ENCODE data around the gene MACROD2.

The MACROD2 gene

GRCh38 chr20:14883324-14883723 is 888.0 kb downstream of the MACROD2 start:
- H3K4me3 ChIP-seq (ENCODE audit: low read length), result no peak overlapping the region
- no peak for TF ChIP-seq ZNF274 (IDR thresholded peaks at IDR 0.05; ENCODE audit: low read depth, low read length)

GRCh38 chr20:14885661-14886060 is 890.3 kb downstream of the MACROD2 start:
- TF ChIP-seq ZNF274 (IDR thresholded peaks at IDR 0.05; ENCODE audit: low read depth, low read length), result no peak
- H3K4me3 ChIP-seq (ENCODE audit: low read length), result no peak overlapping the region

GRCh38 chr20:14888134-14888533 is 892.8 kb downstream of the MACROD2 start:
- no peak overlapping the region for H3K4me3 ChIP-seq (ENCODE audit: low read length)

DNA sequence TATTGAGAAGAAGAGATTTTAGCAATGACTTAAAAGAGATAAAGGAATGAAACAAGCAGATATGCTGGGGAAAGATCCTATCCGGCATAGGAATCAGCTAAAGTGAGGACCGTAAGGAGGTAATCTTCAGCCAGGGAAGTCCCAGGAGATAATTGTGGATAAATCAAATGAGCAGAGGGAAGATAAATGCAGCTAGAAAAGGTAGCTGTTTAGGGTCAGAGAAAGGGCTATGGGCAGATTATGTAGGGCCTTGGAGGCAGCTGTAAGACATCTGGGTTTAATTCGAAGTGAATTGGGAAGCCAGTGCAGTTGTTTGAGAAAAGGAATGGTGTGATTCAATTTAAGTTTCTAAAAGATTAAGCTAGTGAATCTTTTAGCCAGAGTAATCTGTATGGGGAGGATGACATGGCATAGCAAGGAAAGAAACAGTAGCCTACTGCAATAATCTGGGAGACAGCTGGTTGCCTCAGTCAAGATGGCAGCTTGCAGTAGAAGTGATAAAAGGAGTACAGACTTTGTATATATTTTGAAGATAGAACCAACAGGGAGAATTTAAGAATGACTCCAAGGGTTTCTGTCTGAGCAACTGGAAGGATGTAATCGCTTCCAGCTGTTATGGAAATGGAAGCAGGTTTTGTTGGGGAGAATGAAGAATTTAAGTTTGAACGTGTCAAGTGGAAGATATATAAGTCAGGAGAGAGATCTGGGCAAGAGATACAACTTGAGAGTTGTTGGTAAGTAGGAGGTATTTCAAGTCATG is 894.4 kb downstream of the MACROD2 start:
- TF ChIP-seq ZNF274 (IDR thresholded peaks at IDR 0.05; ENCODE audit: low read depth, low read length), result no peak
- no peak overlapping the region for H3K4me3 ChIP-seq (ENCODE audit: low read length)

More at GRCh38 chr20:14888134-14888533, 892.8 kb downstream of the MACROD2 start:
- no peak for TF ChIP-seq ZNF274 (IDR thresholded peaks at IDR 0.05; ENCODE audit: low read depth, low read length)

DNA sequence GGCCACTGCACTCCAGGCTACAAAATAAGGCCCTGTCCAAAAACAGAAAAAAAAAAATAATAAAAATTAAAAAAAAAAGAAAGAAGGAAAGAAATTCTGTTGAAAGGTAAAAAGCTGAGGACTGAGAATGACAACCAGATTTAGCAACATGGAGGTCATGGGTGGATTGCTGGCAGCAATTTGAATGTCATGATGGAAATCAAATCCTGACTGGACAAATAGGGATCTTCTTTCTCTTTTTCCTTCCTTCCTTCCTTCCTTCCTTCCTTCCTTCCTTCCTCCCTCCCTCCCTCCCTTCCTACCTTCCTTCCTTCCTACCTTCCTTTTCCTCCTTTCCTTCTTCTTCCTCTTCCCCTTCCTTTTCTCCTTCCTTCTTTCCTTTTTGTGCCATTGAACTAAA is 895.4 kb downstream of the MACROD2 start:
- no peak for TF ChIP-seq ZNF274 (IDR thresholded peaks at IDR 0.05; ENCODE audit: low read depth, low read length)
- no peak overlapping the region for H3K4me3 ChIP-seq (ENCODE audit: low read length)

- TF ChIP-seq ZNF274 (IDR thresholded peaks at IDR 0.05; ENCODE audit: low read depth, low read length), result no peak
- no peak overlapping the region for H3K4me3 ChIP-seq (ENCODE audit: low read length)
Observed at GRCh38 chr20:14892782-14893181, 897.5 kb downstream of the MACROD2 start.

- TF ChIP-seq ZNF274 (IDR thresholded peaks at IDR 0.05; ENCODE audit: low read depth, low read length), result no peak
- H3K4me3 ChIP-seq (ENCODE audit: low read length), result no peak overlapping the region
Observed at GRCh38 chr20:14896569-14896968, 901.3 kb downstream of the MACROD2 start.

DNA sequence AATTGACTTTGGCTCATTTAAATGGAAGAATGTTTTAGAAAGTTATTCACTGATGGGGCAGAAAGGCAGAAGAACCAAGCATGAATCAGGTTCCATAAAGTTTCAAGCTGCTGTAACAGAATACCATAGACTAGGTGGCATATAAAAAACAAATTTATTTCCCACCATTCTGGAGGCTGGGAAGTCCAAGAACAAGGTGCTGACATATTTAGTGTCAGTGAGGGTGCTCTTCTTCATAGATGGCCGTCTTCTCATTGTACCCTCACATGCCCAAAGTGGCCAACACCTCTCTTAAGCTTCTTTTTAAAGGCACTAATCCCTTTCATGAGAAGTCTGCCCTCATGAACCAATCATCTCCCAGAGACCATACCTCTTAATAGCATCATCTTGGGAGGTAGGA is 902.3 kb downstream of the MACROD2 start:
- H3K4me3 ChIP-seq (ENCODE audit: low read length), result no peak overlapping the region
- TF ChIP-seq ZNF274 (IDR thresholded peaks at IDR 0.05; ENCODE audit: low read depth, low read length), result no peak

DNA sequence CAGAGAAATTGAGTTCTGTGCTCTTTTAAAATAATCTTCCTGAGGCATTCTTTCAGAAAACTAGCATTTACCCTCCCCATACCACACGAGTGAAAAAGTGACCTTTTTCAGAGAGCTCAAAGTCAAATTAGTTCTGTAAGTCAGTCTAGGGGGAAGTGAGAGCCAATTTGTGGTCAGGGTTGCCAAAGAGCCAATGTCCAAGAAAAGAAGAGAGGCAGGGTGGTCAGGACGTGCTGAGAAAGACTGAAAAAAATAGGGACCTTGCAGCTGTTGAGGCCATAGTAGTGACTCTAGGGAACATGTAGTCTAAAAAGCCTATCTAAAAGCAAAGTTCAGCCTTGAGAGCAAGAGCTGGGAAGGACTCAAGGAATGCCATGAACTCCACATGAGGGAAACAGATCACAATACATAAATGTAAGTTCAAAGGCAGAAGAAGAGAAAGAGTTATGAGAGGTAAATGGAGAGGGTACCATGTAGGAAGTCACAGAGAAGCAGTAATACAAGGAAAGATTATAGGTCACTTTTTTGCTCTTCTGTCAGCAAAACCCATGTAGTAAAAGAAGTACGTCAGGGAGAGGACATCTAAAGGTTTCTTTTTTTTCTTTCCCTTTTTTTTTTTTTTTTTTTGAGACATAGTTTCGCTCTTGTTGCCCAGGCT is 907.2 kb downstream of the MACROD2 start:
- no peak overlapping the region for H3K4me3 ChIP-seq (ENCODE audit: low read length)
- TF ChIP-seq ZNF274 (IDR thresholded peaks at IDR 0.05; ENCODE audit: low read depth, low read length), result no peak

GRCh38 chr20:14906908-14907434 is 911.7 kb downstream of the MACROD2 start:
- no peak overlapping the region for H3K4me3 ChIP-seq (ENCODE audit: low read length)
- no peak for TF ChIP-seq ZNF274 (IDR thresholded peaks at IDR 0.05; ENCODE audit: low read depth, low read length)

GRCh38 chr20:14910126-14910525 is 914.8 kb downstream of the MACROD2 start:
- no peak overlapping the region for H3K4me3 ChIP-seq (ENCODE audit: low read length)
- no peak for TF ChIP-seq ZNF274 (IDR thresholded peaks at IDR 0.05; ENCODE audit: low read depth, low read length)

- no peak overlapping the region for H3K4me3 ChIP-seq (ENCODE audit: low read length)
- no peak for TF ChIP-seq ZNF274 (IDR thresholded peaks at IDR 0.05; ENCODE audit: low read depth, low read length)
Observed at GRCh38 chr20:14913896-14914620, 918.7 kb downstream of the MACROD2 start.

DNA sequence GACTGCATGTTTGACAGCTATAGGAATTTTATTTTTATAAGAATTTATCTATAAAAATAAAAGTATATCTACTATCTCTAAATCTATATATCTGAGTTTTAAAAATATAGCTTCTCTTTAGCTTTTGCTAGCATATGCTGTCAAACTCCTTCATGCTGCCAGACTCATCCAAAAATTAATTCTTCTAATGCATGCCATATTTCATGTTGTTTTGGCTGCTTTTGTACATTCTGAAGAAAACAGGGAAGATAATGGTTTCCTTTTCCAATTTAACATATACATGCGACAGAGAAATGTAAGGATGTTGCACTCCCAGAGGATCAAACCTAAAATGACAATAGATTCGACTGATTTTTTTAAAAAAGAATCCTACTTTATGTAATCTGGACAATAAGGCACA is 919.3 kb downstream of the MACROD2 start:
- no peak for TF ChIP-seq ZNF274 (IDR thresholded peaks at IDR 0.05; ENCODE audit: low read depth, low read length)
- no peak overlapping the region for H3K4me3 ChIP-seq (ENCODE audit: low read length)

- no peak overlapping the region for H3K4me3 ChIP-seq (ENCODE audit: low read length)
- no peak for TF ChIP-seq ZNF274 (IDR thresholded peaks at IDR 0.05; ENCODE audit: low read depth, low read length)
Observed at GRCh38 chr20:14915356-14915755, 920.0 kb downstream of the MACROD2 start.

Data from GM08714 (cell line).